PC-3 (cell line): Measurements from ENCODE around the gene TSHZ3. TPM values are rescaled to one million over a fixed set of nuclear protein-coding genes. Genes with fewer than 3 reads are reported as not detected.

ENCODE experiments used
- ATAC-seq: fragments of 200-7000 bp; cut with Tn5 transposase; 2 replicates; pipeline ENCODE4 v1.9.1; 2020; ENCODE audit warnings: mild to moderate bottlenecking, moderate library complexity
- BruUV-seq: library from RNA; stranded (reverse); fragments of 400-500 nt; replicated peaks from 2 replicates; lab custom pipeline; 2021; lab: Mats Ljungman, UMichigan
- CTCF ChIA-PET: fragments of 300-600 bp; sonication (Branson Sonifier 250); formaldehyde crosslinking; loops from one replicate; lab custom pipeline; 2022; ENCODE audit warnings: antibody characterized with exemption; lab: Charles Lee
- POLR2A ChIA-PET: fragments of 300-600 bp; sonication (Branson Sonifier 250); formaldehyde crosslinking; loops from one replicate; lab custom pipeline; 2022; ENCODE audit warnings: antibody characterized with exemption; ENCODE audit not compliant: unreplicated experiment; lab: Charles Lee
- DNase-seq: peaks from one replicate; pipeline ENCODE4 v3.0.0-alpha.2; 2015
- H2AFZ ChIP-seq: fragments of 300-600 bp; sonication (generic); 2 replicates; pipeline ENCODE4 v1.6.0; 2016; ENCODE audit warnings: antibody characterized with exemption, low read length
- H3F3A ChIP-seq: fragments of 300-600 bp; sonication (generic); one replicate; pipeline ENCODE4 v1.6.0; 2017; ENCODE audit warnings: antibody characterized with exemption, low read length, control low read depth, mild to moderate bottlenecking; ENCODE audit not compliant: unreplicated experiment
- H3K27ac ChIP-seq: fragments of 300-600 bp; sonication (generic); 2 replicates; pipeline ENCODE4 v1.5.1; 2016; ENCODE audit warnings: mild to moderate bottlenecking, low read length
- H3K27me3 ChIP-seq: fragments of 300-600 bp; sonication (generic); 2 replicates; pipeline ENCODE4 v1.6.1; 2016; ENCODE audit warnings: low read length, mixed read lengths
- H3K36me3 ChIP-seq: fragments of 300-600 bp; sonication (generic); 2 replicates; pipeline ENCODE4 v1.6.1; 2016; ENCODE audit warnings: low read depth, mixed run types, low read length, mixed read lengths
- H3K4me1 ChIP-seq: fragments of 300-600 bp; sonication (generic); 2 replicates; pipeline ENCODE4 v1.5.1; 2016; ENCODE audit warnings: low read length; ENCODE audit not compliant: insufficient read depth
- H3K4me2 ChIP-seq: fragments of 300-600 bp; sonication (generic); 2 replicates; pipeline ENCODE4 v1.6.0; 2016; ENCODE audit warnings: low read length
- H3K4me3 ChIP-seq: fragments of 300-600 bp; sonication (generic); 2 replicates; pipeline ENCODE4 v1.5.1; 2016; ENCODE audit warnings: mild to moderate bottlenecking, low read length, mixed read lengths
- H3K79me2 ChIP-seq: fragments of 300-600 bp; sonication (generic); 2 replicates; pipeline ENCODE4 v1.6.1; 2017; ENCODE audit warnings: low read length, mixed read lengths
- H3K9ac ChIP-seq: fragments of 300-600 bp; sonication (generic); 2 replicates; pipeline ENCODE4 v1.6.0; 2016; ENCODE audit warnings: mild to moderate bottlenecking, low read length
- H3K9me2 ChIP-seq: fragments of 300-600 bp; sonication (generic); replicated peaks from 2 replicates; pipeline ENCODE4 v1.6.1; 2016; ENCODE audit warnings: mixed run types, low read length, mixed read lengths
- H3K9me3 ChIP-seq: fragments of 300-600 bp; sonication (generic); 2 replicates; pipeline ENCODE4 v1.6.1; 2016; ENCODE audit warnings: low read length, mixed read lengths
- H4K20me1 ChIP-seq: fragments of 300-600 bp; sonication (generic); 2 replicates; pipeline ENCODE4 v1.6.1; 2016; ENCODE audit warnings: low read length, mixed read lengths
- EZH2 ChIP-seq: fragments of 300-600 bp; sonication (generic); IDR thresholded peaks from one replicate; pipeline ENCODE4 v1.6.1; 2017; ENCODE audit warnings: antibody characterized with exemption, mild to moderate bottlenecking, low read length; ENCODE audit not compliant: unreplicated experiment
- EZH2phosphoT487 ChIP-seq: fragments of 300-600 bp; sonication (generic); IDR thresholded peaks from 2 replicates; pipeline ENCODE4 v1.6.1; 2018; ENCODE audit warnings: mild to moderate bottlenecking, antibody characterized with exemption, low read length, borderline replicate concordance
- intact Hi-C: fragments of 100-400 bp; cut with micrococcal nuclease; formaldehyde crosslinking; loops from 2 replicates; pipeline ENCODE4 v1.9.0; 2023
- total RNA-seq: library from RNA; depleted of rRNA; stranded (reverse); fragments of >200 nt; gene quantifications from 2 replicates; pipeline ENCODE4 v1.2.3, GENCODE V29; 2014
- TF ChIP-seq, protein P1 (sequence below): fragments of 300-600 bp; sonication (generic); conservative IDR thresholded peaks from 2 replicates; pipeline ENCODE4 v1.5.1; 2017; ENCODE audit warnings: antibody characterized with exemption, low read depth, mild to moderate bottlenecking, low read length

Gene TSHZ3
- total RNA-seq, 1 experiment from 2014 or later: 0.18 TPM

- no peak overlapping the region for H2AFZ ChIP-seq
- CTCF ChIA-PET: no interaction called here
- no peaks in the 10 kb centered on the region for H4K20me1 ChIP-seq
- H3K9me2 ChIP-seq: no peaks in the 10 kb centered on the region
- DNase-seq: no peak
- H3K9me3 ChIP-seq: no peaks in the 10 kb centered on the region
- no peaks in the 10 kb centered on the region for H3K36me3 ChIP-seq
- POLR2A ChIA-PET: no interaction called here
- H3K4me1 ChIP-seq: no peaks in the 10 kb centered on the region
- H3K27me3 ChIP-seq: no peaks in the 10 kb centered on the region
- no peak overlapping the region for H3K9ac ChIP-seq
- no peak overlapping the region for H3K27ac ChIP-seq
- no peaks in the 10 kb centered on the region for H3K79me2 ChIP-seq
- no peak for ATAC-seq
- TF ChIP-seq EZH2: no peak
- TF ChIP-seq, protein P1, sequence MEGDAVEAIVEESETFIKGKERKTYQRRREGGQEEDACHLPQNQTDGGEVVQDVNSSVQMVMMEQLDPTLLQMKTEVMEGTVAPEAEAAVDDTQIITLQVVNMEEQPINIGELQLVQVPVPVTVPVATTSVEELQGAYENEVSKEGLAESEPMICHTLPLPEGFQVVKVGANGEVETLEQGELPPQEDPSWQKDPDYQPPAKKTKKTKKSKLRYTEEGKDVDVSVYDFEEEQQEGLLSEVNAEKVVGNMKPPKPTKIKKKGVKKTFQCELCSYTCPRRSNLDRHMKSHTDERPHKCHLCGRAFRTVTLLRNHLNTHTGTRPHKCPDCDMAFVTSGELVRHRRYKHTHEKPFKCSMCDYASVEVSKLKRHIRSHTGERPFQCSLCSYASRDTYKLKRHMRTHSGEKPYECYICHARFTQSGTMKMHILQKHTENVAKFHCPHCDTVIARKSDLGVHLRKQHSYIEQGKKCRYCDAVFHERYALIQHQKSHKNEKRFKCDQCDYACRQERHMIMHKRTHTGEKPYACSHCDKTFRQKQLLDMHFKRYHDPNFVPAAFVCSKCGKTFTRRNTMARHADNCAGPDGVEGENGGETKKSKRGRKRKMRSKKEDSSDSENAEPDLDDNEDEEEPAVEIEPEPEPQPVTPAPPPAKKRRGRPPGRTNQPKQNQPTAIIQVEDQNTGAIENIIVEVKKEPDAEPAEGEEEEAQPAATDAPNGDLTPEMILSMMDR: no peak
- no peak for TF ChIP-seq EZH2phosphoT487
- intact Hi-C loops: no loop called here
- BruUV-seq: no TSS peak
- no peak overlapping the region for H3K4me3 ChIP-seq
- H3F3A ChIP-seq: no peaks in the 10 kb centered on the region
- no peak overlapping the region for H3K4me2 ChIP-seq
These were observed 56.5 kb downstream of the TSHZ3 start for GRCh38 chr19:31292639-31293185.

DNA sequence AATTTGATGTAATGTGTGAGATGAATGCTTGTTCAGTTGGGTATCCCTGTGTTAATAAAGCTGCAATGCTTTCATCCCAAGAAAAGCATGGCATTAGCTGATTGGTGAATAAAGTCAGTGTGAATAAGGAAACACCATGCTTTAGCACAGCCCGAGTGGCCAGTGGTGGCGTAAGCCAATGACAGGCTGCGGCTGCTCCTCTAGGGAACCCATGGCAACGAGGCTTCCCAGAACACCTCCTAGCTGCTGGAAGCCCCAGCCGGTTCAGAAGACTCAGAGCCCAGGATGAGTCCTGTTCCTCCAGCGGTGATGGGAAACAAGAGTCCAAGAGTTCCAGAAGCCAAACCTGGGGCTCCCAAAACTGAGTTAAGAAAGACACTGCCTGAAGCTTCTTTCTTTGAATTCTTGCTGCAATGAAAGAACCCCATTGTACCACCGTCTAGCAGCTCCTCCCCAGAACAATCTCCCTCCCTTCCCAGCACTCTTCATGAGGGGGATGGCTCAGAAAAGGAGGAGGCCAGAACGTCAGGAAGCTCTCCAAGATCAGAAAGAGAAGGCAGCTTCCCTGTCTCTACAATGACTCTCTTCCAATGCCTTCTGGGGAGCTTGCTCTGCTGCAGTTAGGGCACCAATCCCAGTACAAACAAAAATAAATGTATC is 58.2 kb downstream of the TSHZ3 start:
- Histone ChIP-seq H4K20me1 (no peaks in the 10 kb centered on the region), H3K79me2 (no peaks in the 10 kb centered on the region), H3K9me3 (no peaks in the 10 kb centered on the region), H3K9me2 (no peaks in the 10 kb centered on the region), H3F3A (no peaks in the 10 kb centered on the region), H2AFZ (no peak overlapping the region), H3K4me3 (no peak overlapping the region), H3K4me2 (no peak overlapping the region), H3K4me1 (no peaks in the 10 kb centered on the region), H3K27me3 (no peaks in the 10 kb centered on the region), H3K9ac (no peak overlapping the region), H3K36me3 (no peaks in the 10 kb centered on the region), H3K27ac (no peak overlapping the region)
- intact Hi-C loops: no loop called here
- POLR2A ChIA-PET: no interaction called here
- CTCF ChIA-PET: no interaction called here
- DNase-seq: no peak
- BruUV-seq: no TSS peak
- no peak for ATAC-seq
- TF ChIP-seq, protein P1: no peak
- TF ChIP-seq EZH2phosphoT487: no peak

- Histone ChIP-seq H3K4me2 (no peak overlapping the region), H3K27me3 (no peaks in the 10 kb centered on the region), H3K4me3 (no peak overlapping the region), H3K9me3 (no peaks in the 10 kb centered on the region), H3K36me3 (no peaks in the 10 kb centered on the region), H2AFZ (no peak overlapping the region), H3K79me2 (no peaks in the 10 kb centered on the region), H3K9me2 (no peaks in the 10 kb centered on the region), H3F3A (no peaks in the 10 kb centered on the region), H3K4me1 (no peaks in the 10 kb centered on the region), H4K20me1 (no peaks in the 10 kb centered on the region), H3K9ac (no peak overlapping the region), H3K27ac (no peak overlapping the region)
- ChIA-PET CTCF (no interaction called here), POLR2A (no interaction called here)
- TF ChIP-seq, protein P1: no peak
- TF ChIP-seq EZH2phosphoT487 (no peak), EZH2 (no peak)
- DNase-seq: no peak
- intact Hi-C loops: no loop called here
- no peak for ATAC-seq
- no TSS peak for BruUV-seq
These were observed 59.3 kb downstream of the TSHZ3 start for GRCh38 chr19:31289976-31290375.
